H1 (cell line): ENCODE measurements around the gene PHGDH. TPM values are rescaled to one million over a fixed set of nuclear protein-coding genes. Genes with fewer than 3 reads are reported as not detected.

ENCODE experiments used
- CBX8 ChIP-seq: fragments of 300-800, 300-1000 bp; sonication (generic); IDR thresholded peaks from 2 replicates; pipeline ENCODE4 v1.7.1; 2016; ENCODE audit warnings: low read depth, low read length, borderline replicate concordance
- CEBPB ChIP-seq: IDR thresholded peaks from 2 replicates; pipeline ENCODE4 v1.6.1; 2012; ENCODE audit warnings: low read depth, low read length
- EZH2 ChIP-seq: fragments of 200-600 bp; sonication (generic); IDR thresholded peaks from 2 replicates; pipeline ENCODE4 v1.7.1; 2012; ENCODE audit warnings: low read depth, mild to moderate bottlenecking, moderate library complexity, low read length, inconsistent platforms; ENCODE audit not compliant: severe bottlenecking
- FOSL1 ChIP-seq: IDR thresholded peaks from 2 replicates; pipeline ENCODE4 v1.6.1; 2011; ENCODE audit warnings: mild to moderate bottlenecking, low read depth, low read length, moderate library complexity; ENCODE audit not compliant: insufficient read depth
- JUN ChIP-seq: IDR thresholded peaks from 2 replicates; pipeline ENCODE4 v1.6.1; 2011; ENCODE audit warnings: low read depth, mild to moderate bottlenecking, improper control_type of control experiment, low read length
- MAFK ChIP-seq: IDR thresholded peaks from 2 replicates; pipeline ENCODE4 v1.6.1; 2012; ENCODE audit warnings: low read depth, mild to moderate bottlenecking, improper control_type of control experiment, low read length
- NRF1 ChIP-seq: IDR thresholded peaks from 2 replicates; pipeline ENCODE4 v1.6.1; 2011; ENCODE audit warnings: mild to moderate bottlenecking, low read depth, low read length, improper control_type of control experiment
- TCF12 ChIP-seq: IDR thresholded peaks from 2 replicates; pipeline ENCODE4 v1.6.1; 2011; ENCODE audit warnings: low read depth, mild to moderate bottlenecking, low read length
- YY1 ChIP-seq: IDR thresholded peaks from 2 replicates; pipeline ENCODE4 v1.6.1; 2011; ENCODE audit warnings: low read depth, mild to moderate bottlenecking, low read length
- ZNF274 ChIP-seq: IDR thresholded peaks from 2 replicates; pipeline ENCODE4 v1.7.0; 2012; ENCODE audit warnings: low read length, borderline replicate concordance; ENCODE audit errors: extremely low read depth
- polyA plus RNA-seq, 7 experiments: library from polyadenylated mRNA; depleted of rRNA in 3 of 7; stranded (reverse) in 5 of 7; unstranded in 2 of 7; fragments of >200 nt in 5 of 7; fragments of 200-250 nt in 2 of 7; gene quantifications; 1 replicate in 5 of 7; 2 replicates in 1 of 7; 4 replicates in 1 of 7; pipeline versions ENCODE4 v1.2.1 to v1.2.3, GENCODE V29; 2011 to 2013; ENCODE audit warnings: missing spikeins in 2 of 7, mixed read lengths in 2 of 7
- total RNA-seq: library from RNA; stranded (reverse); fragmentation: NEBNext Ultra II Directional; extraction: Animal tissue kit (Norgen Biotek cat#: 25700); gene quantifications from 2 replicates; pipeline ENCODE4 v1.2.1, GENCODE V29; 2021
- TF ChIP-seq, protein P1 (sequence below): fragments of 300-600 bp; sonication (generic); IDR thresholded peaks from 2 replicates; pipeline ENCODE4 v1.7.1; 2012; ENCODE audit warnings: low read length, moderate library complexity, mild to moderate bottlenecking, inconsistent platforms; ENCODE audit not compliant: insufficient replicate concordance

PHGDH gene
- total and polyA plus RNA-seq, 2 of the 8 experiments (the other 6 are each of a cell fraction or from before 2014, with no cell fraction given), result 358 to 687 TPM

GRCh38 chr1:119790451-119791198 lies 78.9 kb downstream of the PHGDH start (continued):
- TF ChIP-seq, protein P1, sequence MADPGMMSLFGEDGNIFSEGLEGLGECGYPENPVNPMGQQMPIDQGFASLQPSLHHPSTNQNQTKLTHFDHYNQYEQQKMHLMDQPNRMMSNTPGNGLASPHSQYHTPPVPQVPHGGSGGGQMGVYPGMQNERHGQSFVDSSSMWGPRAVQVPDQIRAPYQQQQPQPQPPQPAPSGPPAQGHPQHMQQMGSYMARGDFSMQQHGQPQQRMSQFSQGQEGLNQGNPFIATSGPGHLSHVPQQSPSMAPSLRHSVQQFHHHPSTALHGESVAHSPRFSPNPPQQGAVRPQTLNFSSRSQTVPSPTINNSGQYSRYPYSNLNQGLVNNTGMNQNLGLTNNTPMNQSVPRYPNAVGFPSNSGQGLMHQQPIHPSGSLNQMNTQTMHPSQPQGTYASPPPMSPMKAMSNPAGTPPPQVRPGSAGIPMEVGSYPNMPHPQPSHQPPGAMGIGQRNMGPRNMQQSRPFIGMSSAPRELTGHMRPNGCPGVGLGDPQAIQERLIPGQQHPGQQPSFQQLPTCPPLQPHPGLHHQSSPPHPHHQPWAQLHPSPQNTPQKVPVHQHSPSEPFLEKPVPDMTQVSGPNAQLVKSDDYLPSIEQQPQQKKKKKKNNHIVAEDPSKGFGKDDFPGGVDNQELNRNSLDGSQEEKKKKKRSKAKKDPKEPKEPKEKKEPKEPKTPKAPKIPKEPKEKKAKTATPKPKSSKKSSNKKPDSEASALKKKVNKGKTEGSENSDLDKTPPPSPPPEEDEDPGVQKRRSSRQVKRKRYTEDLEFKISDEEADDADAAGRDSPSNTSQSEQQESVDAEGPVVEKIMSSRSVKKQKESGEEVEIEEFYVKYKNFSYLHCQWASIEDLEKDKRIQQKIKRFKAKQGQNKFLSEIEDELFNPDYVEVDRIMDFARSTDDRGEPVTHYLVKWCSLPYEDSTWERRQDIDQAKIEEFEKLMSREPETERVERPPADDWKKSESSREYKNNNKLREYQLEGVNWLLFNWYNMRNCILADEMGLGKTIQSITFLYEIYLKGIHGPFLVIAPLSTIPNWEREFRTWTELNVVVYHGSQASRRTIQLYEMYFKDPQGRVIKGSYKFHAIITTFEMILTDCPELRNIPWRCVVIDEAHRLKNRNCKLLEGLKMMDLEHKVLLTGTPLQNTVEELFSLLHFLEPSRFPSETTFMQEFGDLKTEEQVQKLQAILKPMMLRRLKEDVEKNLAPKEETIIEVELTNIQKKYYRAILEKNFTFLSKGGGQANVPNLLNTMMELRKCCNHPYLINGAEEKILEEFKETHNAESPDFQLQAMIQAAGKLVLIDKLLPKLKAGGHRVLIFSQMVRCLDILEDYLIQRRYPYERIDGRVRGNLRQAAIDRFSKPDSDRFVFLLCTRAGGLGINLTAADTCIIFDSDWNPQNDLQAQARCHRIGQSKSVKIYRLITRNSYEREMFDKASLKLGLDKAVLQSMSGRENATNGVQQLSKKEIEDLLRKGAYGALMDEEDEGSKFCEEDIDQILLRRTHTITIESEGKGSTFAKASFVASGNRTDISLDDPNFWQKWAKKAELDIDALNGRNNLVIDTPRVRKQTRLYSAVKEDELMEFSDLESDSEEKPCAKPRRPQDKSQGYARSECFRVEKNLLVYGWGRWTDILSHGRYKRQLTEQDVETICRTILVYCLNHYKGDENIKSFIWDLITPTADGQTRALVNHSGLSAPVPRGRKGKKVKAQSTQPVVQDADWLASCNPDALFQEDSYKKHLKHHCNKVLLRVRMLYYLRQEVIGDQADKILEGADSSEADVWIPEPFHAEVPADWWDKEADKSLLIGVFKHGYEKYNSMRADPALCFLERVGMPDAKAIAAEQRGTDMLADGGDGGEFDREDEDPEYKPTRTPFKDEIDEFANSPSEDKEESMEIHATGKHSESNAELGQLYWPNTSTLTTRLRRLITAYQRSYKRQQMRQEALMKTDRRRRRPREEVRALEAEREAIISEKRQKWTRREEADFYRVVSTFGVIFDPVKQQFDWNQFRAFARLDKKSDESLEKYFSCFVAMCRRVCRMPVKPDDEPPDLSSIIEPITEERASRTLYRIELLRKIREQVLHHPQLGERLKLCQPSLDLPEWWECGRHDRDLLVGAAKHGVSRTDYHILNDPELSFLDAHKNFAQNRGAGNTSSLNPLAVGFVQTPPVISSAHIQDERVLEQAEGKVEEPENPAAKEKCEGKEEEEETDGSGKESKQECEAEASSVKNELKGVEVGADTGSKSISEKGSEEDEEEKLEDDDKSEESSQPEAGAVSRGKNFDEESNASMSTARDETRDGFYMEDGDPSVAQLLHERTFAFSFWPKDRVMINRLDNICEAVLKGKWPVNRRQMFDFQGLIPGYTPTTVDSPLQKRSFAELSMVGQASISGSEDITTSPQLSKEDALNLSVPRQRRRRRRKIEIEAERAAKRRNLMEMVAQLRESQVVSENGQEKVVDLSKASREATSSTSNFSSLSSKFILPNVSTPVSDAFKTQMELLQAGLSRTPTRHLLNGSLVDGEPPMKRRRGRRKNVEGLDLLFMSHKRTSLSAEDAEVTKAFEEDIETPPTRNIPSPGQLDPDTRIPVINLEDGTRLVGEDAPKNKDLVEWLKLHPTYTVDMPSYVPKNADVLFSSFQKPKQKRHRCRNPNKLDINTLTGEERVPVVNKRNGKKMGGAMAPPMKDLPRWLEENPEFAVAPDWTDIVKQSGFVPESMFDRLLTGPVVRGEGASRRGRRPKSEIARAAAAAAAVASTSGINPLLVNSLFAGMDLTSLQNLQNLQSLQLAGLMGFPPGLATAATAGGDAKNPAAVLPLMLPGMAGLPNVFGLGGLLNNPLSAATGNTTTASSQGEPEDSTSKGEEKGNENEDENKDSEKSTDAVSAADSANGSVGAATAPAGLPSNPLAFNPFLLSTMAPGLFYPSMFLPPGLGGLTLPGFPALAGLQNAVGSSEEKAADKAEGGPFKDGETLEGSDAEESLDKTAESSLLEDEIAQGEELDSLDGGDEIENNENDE, result no peak
- TF ChIP-seq YY1 (no peak), EZH2 (no peak), FOSL1 (no peak), TCF12 (no peak), NRF1 (no peak), ZNF274 (no peak), MAFK (no peak), JUN (no peak), CEBPB (no peak), CBX8 (no peak)
- TF ChIP-seq, all 59 proteins: peak for 0
